Activated CD8-positive, alpha-beta T cell treated with anti-CD3 and anti-CD28 coated beads for 36 hours (primary cell): Measurements from ENCODE around the gene DNAJC25. TPM values are rescaled to one million over a fixed set of nuclear protein-coding genes. Genes with fewer than 3 reads are reported as not detected.
"Not testable (repeated sequence)": the region's sequence is repeated elsewhere in the genome, so short reads cannot be mapped to it uniquely, and the experiment has no call there.

ENCODE experiments used
- ATAC-seq: fragments of 200-7000 bp; cut with Tn5 transposase; one replicate; pipeline ENCODE4 v1.10.0; 2021; ENCODE audit warnings: mild to moderate bottlenecking, moderate library complexity
- CTCF ChIA-PET: fragments of 350-600 bp; sonication (Branson Sonifier 250); formaldehyde crosslinking; loops from one replicate; lab custom pipeline; 2021; ENCODE audit warnings: antibody characterized with exemption; lab: Charles Lee
- POLR2A ChIA-PET: fragments of 350-600 bp; sonication (Branson Sonifier 250); formaldehyde crosslinking; loops from one replicate; lab custom pipeline; 2021; ENCODE audit warnings: antibody characterized with exemption; lab: Charles Lee
- DNase-seq: peaks from one replicate; pipeline ENCODE4 v3.0.0-alpha.2; 2020
- H3K27ac Mint-ChIP-seq: one replicate; pipeline ENCODE4 v1.8.0; 2021; ENCODE audit warnings: mild to moderate bottlenecking, mixed read lengths
- H3K27me3 Mint-ChIP-seq: one replicate; pipeline ENCODE4 v1.8.0; 2021; ENCODE audit warnings: mixed read lengths
- H3K36me3 Mint-ChIP-seq: one replicate; pipeline ENCODE4 v1.8.0; 2021; ENCODE audit warnings: low read depth, mixed read lengths
- H3K4me1 Mint-ChIP-seq: one replicate; pipeline ENCODE4 v1.8.0; 2021; ENCODE audit warnings: low read depth, mixed read lengths
- H3K4me3 Mint-ChIP-seq: one replicate; pipeline ENCODE4 v1.8.0; 2021; ENCODE audit warnings: mild to moderate bottlenecking, moderate library complexity, mixed read lengths
- H3K9me3 Mint-ChIP-seq: one replicate; pipeline ENCODE4 v1.8.0; 2021; ENCODE audit warnings: mixed read lengths
- intact Hi-C: fragments of 100-400 bp; cut with micrococcal nuclease; formaldehyde crosslinking; loops from one replicate; pipeline ENCODE4 v1.10.0; 2022
- total RNA-seq, 2 experiments: library from RNA; stranded (reverse); gene quantifications; one replicate each; pipeline ENCODE4 v1.2.3, GENCODE V29; 2021
- TF ChIP-seq, protein P1 (sequence below): fragments of 200-600 bp; IDR thresholded peaks from one replicate; pipeline ENCODE4 v1.8.0; 2022; ENCODE audit warnings: antibody characterized with exemption, mild to moderate bottlenecking

The DNAJC25 gene
- total RNA-seq, 2 experiments from 2014 or later: 9.6 to 11.0 TPM

DNA sequence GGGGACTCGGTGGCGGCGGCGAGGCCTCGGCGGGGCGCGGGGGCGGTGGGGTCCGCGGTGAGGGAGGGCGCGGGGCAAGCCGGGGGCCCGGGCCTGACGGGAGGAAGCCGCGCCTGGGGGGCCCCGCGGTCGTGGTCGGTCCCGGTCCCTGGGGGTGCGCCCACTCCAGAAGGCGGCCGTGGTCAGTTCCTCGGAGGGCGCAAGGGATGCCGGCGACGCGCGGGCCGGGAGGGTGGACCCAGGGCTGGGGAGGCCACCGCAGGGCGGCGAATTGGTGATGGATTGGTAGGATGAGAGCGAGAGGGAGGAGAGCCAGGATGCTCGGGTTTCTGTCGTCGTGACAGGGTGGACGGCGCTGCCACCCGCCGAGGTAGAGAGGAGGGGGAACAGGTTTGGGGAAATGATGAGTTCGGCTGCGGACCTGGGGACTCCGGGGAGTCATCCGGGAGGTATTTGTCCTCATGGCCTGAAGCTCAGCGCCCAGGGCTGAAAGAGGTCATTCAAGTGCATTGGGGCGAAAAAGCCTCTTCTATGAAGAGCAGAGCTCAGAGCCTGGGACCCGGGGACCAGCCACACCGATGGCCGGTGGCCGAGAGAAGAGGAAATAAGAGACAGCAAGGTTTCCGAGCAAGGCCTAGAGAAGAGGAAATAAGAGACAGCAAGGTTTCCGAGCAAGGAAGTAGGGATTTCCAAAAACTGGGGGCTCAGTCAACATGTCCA, 30.8 kb downstream of the DNAJC25 start:
- ChIA-PET CTCF (interaction anchor here (0.9 kb wide), 1 partner anchor 64 kb away, joined by 5 read pairs; no protein-coding TSS in a partner anchor), POLR2A (interaction anchor here (1.2 kb wide), 2 partner anchors 31 to 718 kb away, joined by 3 read pairs; partner anchors contain the start of genes DNAJC25 and HSDL2)
- ATAC-seq (peak; percentile 29), DNase-seq (peak; percentile 49)
- Mint-ChIP-seq H3K36me3 (peaks cover 18% of the 10 kb centered on the region), H3K27ac (peak overlapping the region; percentile 91), H3K27me3 (peaks cover 3% of the 10 kb centered on the region), H3K4me3 (peak overlapping the region; percentile 93), H3K4me1 (peaks cover 33% of the 10 kb centered on the region), H3K9me3 (no peaks in the 10 kb centered on the region)
- intact Hi-C loops: loop anchor here (5.0 kb wide), 1 partner anchor 35 kb away; no protein-coding TSS in a partner anchor
- TF ChIP-seq, protein P1, sequence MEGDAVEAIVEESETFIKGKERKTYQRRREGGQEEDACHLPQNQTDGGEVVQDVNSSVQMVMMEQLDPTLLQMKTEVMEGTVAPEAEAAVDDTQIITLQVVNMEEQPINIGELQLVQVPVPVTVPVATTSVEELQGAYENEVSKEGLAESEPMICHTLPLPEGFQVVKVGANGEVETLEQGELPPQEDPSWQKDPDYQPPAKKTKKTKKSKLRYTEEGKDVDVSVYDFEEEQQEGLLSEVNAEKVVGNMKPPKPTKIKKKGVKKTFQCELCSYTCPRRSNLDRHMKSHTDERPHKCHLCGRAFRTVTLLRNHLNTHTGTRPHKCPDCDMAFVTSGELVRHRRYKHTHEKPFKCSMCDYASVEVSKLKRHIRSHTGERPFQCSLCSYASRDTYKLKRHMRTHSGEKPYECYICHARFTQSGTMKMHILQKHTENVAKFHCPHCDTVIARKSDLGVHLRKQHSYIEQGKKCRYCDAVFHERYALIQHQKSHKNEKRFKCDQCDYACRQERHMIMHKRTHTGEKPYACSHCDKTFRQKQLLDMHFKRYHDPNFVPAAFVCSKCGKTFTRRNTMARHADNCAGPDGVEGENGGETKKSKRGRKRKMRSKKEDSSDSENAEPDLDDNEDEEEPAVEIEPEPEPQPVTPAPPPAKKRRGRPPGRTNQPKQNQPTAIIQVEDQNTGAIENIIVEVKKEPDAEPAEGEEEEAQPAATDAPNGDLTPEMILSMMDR: no peak

DNA sequence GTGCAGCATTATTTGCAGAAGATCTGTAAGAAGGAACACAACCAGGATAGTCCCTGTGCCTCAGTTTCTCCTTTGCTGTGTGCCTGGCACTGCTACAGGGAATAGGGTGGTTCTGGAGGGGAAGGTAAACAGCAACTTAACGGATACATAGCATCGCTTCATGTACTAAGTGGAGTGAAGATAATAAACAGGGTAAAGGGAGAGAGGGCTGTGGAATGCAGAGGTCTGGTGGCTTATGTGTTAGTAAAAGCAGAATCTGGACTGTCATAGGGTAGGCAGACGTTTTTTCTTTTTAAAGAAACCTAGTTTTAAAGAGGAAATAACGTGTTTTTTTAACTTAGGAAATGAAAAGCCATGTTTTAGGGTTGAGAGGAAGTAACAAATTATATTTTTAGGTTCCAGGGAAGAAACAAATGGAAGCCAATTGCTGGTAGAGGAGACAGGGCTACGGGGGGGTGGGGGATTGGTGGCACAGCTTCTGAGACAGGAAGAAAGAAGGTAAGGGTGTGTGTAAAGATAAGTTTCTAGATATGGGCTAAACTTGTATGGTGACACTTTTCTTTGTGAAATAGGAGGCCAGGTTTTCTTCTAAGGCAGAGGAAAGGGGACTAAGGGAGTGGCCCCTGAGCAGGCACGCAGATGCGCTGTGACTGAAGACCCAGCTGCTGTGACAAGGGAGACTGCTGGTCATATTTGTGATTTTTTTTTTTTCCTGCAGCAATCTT, 31.6 kb downstream of the DNAJC25 start:
- TF ChIP-seq, protein P1: no peak
- Mint-ChIP-seq H3K27me3 (peaks cover 3% of the 10 kb centered on the region), H3K4me3 (peak overlapping the region; percentile 93), H3K4me1 (peaks cover 33% of the 10 kb centered on the region), H3K27ac (peak overlapping the region; percentile 91), H3K36me3 (peaks cover 23% of the 10 kb centered on the region), H3K9me3 (no peaks in the 10 kb centered on the region)
- peak; percentile 32 for DNase-seq
- intact Hi-C loops: loop anchor here (5.0 kb wide), 1 partner anchor 35 kb away; no protein-coding TSS in a partner anchor
- no peak for ATAC-seq
- POLR2A ChIA-PET: interaction anchor here (1.2 kb wide), 2 partner anchors 31 to 717 kb away, joined by 3 read pairs; partner anchors contain the start of genes DNAJC25 and HSDL2
- CTCF ChIA-PET: interaction anchor here (0.9 kb wide), 1 partner anchor 64 kb away, joined by 5 read pairs; no protein-coding TSS in a partner anchor

GRCh38 chr9:111663301-111663823, 32.2 kb downstream of the DNAJC25 start:
- Mint-ChIP-seq H3K27me3 (peaks cover 3% of the 10 kb centered on the region), H3K4me1 (peaks cover 31% of the 10 kb centered on the region), H3K4me3 (peak overlapping the region; percentile 93), H3K36me3 (peaks cover 23% of the 10 kb centered on the region), H3K27ac (peak overlapping the region; percentile 91), H3K9me3 (no peaks in the 10 kb centered on the region)
- intact Hi-C loops: loop anchor here (5.0 kb wide), 1 partner anchor 36 kb away; no protein-coding TSS in a partner anchor
- DNase-seq: no peak
- TF ChIP-seq, protein P1: no peak
- ChIA-PET CTCF (no interaction called here), POLR2A (interaction anchor here (0.6 kb wide), 1 partner anchor 52 kb away, joined by 3 read pairs; no protein-coding TSS in a partner anchor)
- no peak for ATAC-seq

- ChIA-PET POLR2A (no interaction called here), CTCF (interaction anchor here (0.9 to 1.1 kb wide), 2 partner anchors 12 to 46 kb away, joined by 3 read pairs; no protein-coding TSS in a partner anchor)
- H3K36me3 Mint-ChIP-seq: peaks cover 28% of the 10 kb centered on the region
- H3K27me3 Mint-ChIP-seq: no peaks in the 10 kb centered on the region
- DNase-seq (no peak), ATAC-seq (no peak)
- TF ChIP-seq, protein P1: no peak
- no peaks in the 10 kb centered on the region for H3K9me3 Mint-ChIP-seq
- intact Hi-C loops: no loop called here
- H3K27ac Mint-ChIP-seq: no peak overlapping the region
- H3K4me3 Mint-ChIP-seq: no peak overlapping the region
- H3K4me1 Mint-ChIP-seq: peaks cover 16% of the 10 kb centered on the region
Measured at GRCh38 chr9:111668026-111668573, 37.0 kb downstream of the DNAJC25 start.

GRCh38 chr9:111668601-111669000, 37.5 kb downstream of the DNAJC25 start:
- DNase-seq, H3K9me3 Mint-ChIP-seq, H3K27me3 Mint-ChIP-seq, ATAC-seq, POLR2A ChIA-PET, intact Hi-C loops, CTCF ChIA-PET, H3K27ac Mint-ChIP-seq, H3K4me3 Mint-ChIP-seq: not testable (repeated sequence)
- peaks cover 23% of the 10 kb centered on the region for H3K36me3 Mint-ChIP-seq
- H3K4me1 Mint-ChIP-seq: peaks cover 11% of the 10 kb centered on the region
